Measurements from ENCODE around the gene CTIF.
"Not testable (repeated sequence)": the region's sequence is repeated elsewhere in the genome, so short reads cannot be mapped to it uniquely, and the experiment has no call there.

The CTIF gene

DNA sequence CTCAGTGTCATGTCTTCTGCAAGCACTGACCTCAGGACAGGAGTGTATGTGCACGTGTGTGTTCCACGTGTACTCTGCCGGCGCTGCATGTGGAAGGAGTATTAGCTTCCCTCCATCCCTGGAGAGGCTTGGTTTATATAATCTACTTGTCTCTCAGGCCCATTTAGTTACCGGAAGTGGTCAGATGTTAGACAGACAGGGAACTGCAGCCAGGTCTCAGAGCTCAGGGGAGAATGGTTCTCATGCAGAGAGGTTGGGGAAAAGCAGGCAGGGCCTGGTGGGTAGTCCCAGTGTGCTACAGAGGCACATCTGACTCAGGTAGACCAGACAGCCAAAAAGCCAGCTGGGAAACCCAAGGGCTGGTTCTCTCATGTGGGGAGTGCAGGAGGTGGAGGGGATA, 167.9 kb downstream of the CTIF start:
- no peak for DNase-seq (ENCODE audit: low read depth, low spot score)

DNA sequence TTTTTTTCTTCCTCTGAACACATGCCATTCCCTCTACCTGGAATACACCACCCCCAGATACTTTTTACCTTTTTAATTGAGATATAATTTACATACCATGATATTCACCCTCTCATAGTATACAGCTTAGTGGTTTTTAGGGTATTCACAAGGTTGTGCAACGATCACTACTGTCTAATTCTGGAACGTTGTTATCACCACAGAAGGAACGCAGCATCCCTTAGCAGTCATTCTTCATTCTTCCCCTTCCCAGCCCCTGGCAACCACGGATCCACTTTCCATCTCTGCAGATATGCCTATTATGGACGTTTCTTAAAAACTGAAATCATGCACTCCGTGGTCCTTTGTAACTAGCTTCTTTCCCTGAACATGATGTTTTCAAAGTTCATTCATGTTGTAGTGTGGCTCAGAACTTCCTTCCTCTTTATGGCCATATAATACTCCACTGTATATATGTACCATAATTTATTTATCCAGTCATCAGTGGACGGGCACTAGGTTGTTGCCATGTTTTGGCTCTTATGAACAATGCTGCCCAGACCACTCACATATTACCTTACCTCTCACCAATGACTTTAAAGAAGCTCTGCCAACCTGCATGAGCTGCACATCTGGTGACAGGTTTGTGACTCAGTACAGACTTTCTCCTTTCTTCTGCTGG, 168.9 kb downstream of the CTIF start:
- DNase-seq (ENCODE audit: low read depth, low spot score) = no peak

DNA sequence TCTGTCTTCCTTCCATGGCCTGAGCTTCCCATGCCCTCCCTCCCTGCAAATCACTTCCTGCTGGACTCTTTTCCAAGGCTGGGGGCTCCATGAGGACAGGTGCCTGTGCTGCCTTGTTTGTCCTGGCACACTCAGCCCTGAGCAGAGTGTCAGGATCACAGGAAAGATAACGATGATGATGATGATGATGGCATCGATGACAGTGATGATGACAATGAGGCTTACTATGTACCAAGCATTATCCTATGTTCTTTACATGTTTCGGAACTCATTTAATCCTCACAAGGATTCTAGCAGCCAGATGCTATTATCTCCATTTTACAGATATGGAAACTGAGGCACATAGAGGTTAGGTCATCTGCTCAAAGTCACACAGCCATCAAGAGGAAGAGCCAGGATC, 170.0 kb downstream of the CTIF start:
- no peak for DNase-seq (ENCODE audit: low read depth, low spot score)

GRCh38 chr18:48709371-48710062, 170.7 kb downstream of the CTIF start:
- DNase-seq (ENCODE audit: low read depth, low spot score) = no peak

GRCh38 chr18:48711651-48712486, 173.0 kb downstream of the CTIF start:
- DNase-seq (ENCODE audit: low read depth, low spot score) = no peak

- no peak for DNase-seq (ENCODE audit: low read depth, low spot score)
These were observed 174.5 kb downstream of the CTIF start for GRCh38 chr18:48713309-48713708.

DNA sequence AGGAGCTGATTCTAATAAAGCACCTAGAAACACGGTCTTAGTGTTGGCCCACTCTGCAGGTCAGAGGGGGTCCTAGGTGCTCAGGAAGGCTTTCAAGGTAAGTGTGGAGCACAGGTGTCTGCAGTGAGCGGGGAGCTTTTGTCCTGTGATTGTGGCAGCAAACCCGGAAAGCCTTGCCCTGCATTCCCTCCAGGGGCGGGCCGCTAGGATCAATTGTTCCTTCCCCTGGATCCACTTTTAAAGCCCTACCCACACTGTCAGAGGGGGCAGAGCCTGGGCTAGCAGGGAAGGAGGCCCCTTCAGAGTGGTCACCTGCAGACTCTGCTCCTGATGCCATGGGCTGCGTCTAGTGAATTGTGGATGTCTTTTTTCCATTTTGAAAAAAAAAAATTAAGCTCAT, 176.0 kb downstream of the CTIF start:
- no peak for DNase-seq (ENCODE audit: low read depth, low spot score)

- DNase-seq (ENCODE audit: low read depth, low spot score) = no peak
These were observed 177.0 kb downstream of the CTIF start for GRCh38 chr18:48715711-48716361.

- not testable (repeated sequence) for DNase-seq (ENCODE audit: low read depth, low spot score)
These were observed 178.4 kb downstream of the CTIF start for GRCh38 chr18:48717227-48717626.

GRCh38 chr18:48718251-48718959, 179.6 kb downstream of the CTIF start:
- no peak for DNase-seq (ENCODE audit: low read depth, low spot score)

DNA sequence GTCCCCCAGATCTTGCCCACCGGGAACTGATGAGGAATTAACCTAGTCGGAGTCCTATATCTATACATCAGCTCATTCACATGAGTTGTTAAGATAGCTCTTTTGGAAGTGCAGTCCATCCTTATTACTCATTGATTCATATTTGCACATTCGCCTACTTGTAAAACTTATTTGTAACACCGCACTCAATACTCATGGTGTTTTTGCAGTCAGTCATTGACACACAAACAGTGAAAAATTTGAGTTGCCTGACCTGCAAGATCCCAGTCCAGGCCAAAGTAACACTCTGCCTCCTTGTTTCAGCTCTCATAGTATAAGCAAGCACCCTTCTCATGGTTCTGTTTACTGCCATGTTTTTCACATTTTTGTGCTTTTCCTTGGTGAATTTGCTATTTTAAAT, 180.6 kb downstream of the CTIF start:
- no peak for DNase-seq (ENCODE audit: low read depth, low spot score)

DNA sequence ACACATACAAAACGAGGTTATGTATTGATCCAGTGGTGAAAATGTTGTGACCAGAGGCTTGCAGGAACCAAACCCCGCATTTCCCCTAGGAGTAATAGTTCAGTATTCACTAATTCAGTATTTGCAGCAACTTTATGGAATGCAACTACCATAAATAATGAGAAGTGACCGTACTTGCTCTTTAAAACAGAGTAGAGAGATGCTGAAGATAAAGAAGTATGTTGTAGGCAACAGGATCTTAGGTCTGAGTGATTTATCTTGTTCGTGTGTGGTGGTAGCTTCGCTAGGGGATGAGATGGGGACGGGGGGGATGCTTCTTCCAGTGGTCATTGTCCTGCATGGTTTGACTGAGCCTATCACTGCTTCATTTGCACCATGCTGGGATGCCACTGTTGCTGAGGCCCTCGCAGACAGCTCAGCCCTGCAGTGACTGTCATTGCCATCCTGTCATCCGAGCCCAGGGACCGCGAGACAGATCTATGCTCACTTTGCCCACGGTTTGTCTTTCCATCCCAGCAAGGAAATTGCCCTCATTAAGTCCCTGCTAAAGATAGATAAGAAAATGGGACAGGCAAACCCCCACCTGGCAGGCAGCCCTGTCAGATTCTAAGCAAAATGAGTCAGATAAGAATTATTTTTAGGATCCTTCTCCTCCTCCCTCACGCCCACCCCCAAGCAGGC, 181.3 kb downstream of the CTIF start:
- no peak for DNase-seq (ENCODE audit: low read depth, low spot score)

GRCh38 chr18:48720655-48721025, 181.8 kb downstream of the CTIF start:
- DNase-seq (ENCODE audit: low read depth, low spot score) = no peak

- DNase-seq (ENCODE audit: low read depth, low spot score) = no peak
These were observed 182.5 kb downstream of the CTIF start for GRCh38 chr18:48721312-48721711.

GRCh38 chr18:48723016-48723415, 184.2 kb downstream of the CTIF start:
- no peak for DNase-seq (ENCODE audit: low read depth, low spot score)

DNA sequence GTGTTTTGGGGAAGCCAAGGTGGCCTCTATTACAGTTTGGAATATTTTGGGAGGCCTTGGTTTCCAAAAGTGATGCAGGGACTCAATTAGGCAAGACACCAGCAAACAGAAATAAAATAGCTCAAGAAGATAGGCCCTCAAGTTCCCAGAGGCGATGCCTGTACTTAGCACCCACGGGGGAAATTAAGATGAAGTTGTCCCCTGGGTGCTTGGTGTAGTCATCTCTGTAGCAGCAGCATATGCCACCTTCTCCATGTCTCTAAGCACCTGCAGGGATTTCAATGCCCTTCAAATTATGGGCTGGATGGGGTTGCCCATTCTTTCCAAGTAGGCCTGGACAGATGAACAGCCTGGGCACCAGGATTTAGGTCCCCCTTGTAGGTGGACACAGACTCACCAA, 185.0 kb downstream of the CTIF start:
- DNase-seq (ENCODE audit: low read depth, low spot score) = no peak

DNA sequence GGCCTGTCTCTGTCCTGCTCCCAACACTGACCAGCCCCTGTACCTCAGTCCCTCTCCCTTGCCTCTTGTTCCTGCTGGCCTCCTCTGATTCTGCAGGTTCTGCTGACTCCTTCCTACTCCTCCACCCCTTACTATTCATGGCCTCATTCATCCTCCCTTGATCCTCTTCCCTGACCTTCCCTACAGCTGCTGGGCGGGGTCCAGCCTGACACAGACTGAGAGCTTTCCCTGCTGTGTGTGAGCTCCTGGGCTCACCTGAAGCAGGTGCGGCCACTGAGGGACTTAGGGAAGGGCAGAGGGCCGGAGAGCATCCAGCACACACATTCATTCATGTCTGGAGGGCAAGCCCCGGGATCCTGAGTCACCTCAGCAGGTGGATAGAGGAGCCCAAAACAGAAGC, 185.6 kb downstream of the CTIF start:
- DNase-seq (ENCODE audit: low read depth, low spot score) = no peak

- no peak for DNase-seq (ENCODE audit: low read depth, low spot score)
These were observed 186.1 kb downstream of the CTIF start for GRCh38 chr18:48724939-48725338.

- DNase-seq (ENCODE audit: low read depth, low spot score) = no peak
These were observed 186.7 kb downstream of the CTIF start for GRCh38 chr18:48725562-48725961.

DNA sequence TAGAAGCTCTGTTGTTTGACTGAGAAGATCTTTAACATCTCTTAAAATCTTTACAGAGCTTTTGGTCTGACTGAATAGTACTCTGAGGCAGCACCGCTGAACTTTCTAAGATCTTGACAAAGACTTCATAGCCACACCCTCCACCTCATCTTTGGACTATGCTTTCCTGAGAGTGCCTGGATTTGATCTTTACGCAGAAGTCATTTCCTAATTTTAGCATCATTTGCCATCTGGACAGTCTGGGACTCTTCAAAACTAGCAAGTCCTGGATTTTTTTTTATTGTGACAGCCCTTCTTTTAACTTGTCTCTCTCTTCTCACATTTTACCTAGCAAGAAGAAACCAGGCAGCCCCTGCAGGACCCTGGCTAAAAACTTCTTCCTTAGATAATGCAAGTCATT, 188.8 kb downstream of the CTIF start:
- no peak for DNase-seq (ENCODE audit: low read depth, low spot score)

Measured in activated CD4-positive, CD25-positive, alpha-beta regulatory T cell treated with anti-CD3 and anti-CD28 coated beads, Interleukin-2, amount 50 U/mL, for 16 hours (primary cell).